Body of pancreas (tissue), 4 donors: Measurements from ENCODE around the gene FAM83E. TPM values are rescaled to one million over a fixed set of nuclear protein-coding genes. Genes with fewer than 3 reads are reported as not detected.

ENCODE experiments used
- ATAC-seq: fragments of 150-250 bp; one replicate; pipeline ENCODE4 v1.9.1; 2016
- DNase-seq, 4 donors: peaks; one replicate each; pipeline ENCODE4 v3.0.0-alpha.2; 2019
- H3K27ac ChIP-seq, 4 donors: fragments of 200-600 bp; sonication (generic); 1 replicate in 3 of 4; 2 replicates in 1 of 4; pipeline versions ENCODE4 v1.5.1 to v1.6.1; 2016 to 2019; ENCODE audit warnings: mild to moderate bottlenecking in 1 of 4, mixed read lengths in 1 of 4, moderate library complexity in 1 of 4
- H3K27me3 ChIP-seq, 2 donors: fragments of 200-600 bp; sonication (generic); one replicate each; pipeline ENCODE4 v1.6.0; 2016; ENCODE audit warnings: mild to moderate bottlenecking in 1 of 2
- H3K36me3 ChIP-seq, 2 donors: fragments of 200-600 bp; sonication (generic); replicated peaks in 1 of 2; 2 replicates each; pipeline ENCODE4 v1.5.1; 2016; ENCODE audit warnings: low read depth in 2 of 2; ENCODE audit not compliant: insufficient read depth in 1 of 2
- H3K4me1 ChIP-seq: fragments of 200-600 bp; sonication (generic); one replicate; pipeline ENCODE4 v1.6.0; 2016
- H3K4me3 ChIP-seq, 2 donors: fragments of 200-600 bp; sonication (generic); 1 replicate in 1 of 2; 2 replicates in 1 of 2; pipeline ENCODE4 v1.5.1; 2016 to 2019
- H3K9me3 ChIP-seq, 3 donors: fragments of 200-600 bp; sonication (generic); 1 replicate in 2 of 3; 2 replicates in 1 of 3; pipeline ENCODE4 v1.5.1; 2016
- POLR2A ChIP-seq, 3 donors: fragments of 450-650 bp; IDR thresholded peaks; one replicate each; pipeline ENCODE4 v1.6.1; 2016; ENCODE audit warnings: antibody characterized with exemption in 3 of 3, mild to moderate bottlenecking in 2 of 3
- WGBS, 2 donors: methylation state at CpG; one replicate each; pipeline ENCODE4 v1.1.5; 2017; 5-methylcytosine and 5-hydroxymethylcytosine counted together
- intact Hi-C: fragments of 100-400 bp; cut with DNase I; formaldehyde crosslinking; loops from one replicate; pipeline ENCODE4 v1.15.1; 2023
- total RNA-seq, 2 donors: library from RNA; depleted of rRNA; stranded (reverse); fragments of >200 nt; gene quantifications; one replicate each; pipeline ENCODE4 v1.1.0, GENCODE V29; 2016
- TF ChIP-seq, protein P1 (sequence below), 7 experiments: fragments of 450-650 bp in 4 of 7; fragments of 200-600 bp in 3 of 7; sonication (generic) in 3 of 7; IDR thresholded peaks; one replicate each; pipeline ENCODE4 v1.5.1; 2016 to 2019; ENCODE audit warnings: antibody characterized with exemption in 7 of 7

Gene FAM83E
- total RNA-seq, 2 donors from 2014 or later: 0.33 to 4.2 TPM

DNA sequence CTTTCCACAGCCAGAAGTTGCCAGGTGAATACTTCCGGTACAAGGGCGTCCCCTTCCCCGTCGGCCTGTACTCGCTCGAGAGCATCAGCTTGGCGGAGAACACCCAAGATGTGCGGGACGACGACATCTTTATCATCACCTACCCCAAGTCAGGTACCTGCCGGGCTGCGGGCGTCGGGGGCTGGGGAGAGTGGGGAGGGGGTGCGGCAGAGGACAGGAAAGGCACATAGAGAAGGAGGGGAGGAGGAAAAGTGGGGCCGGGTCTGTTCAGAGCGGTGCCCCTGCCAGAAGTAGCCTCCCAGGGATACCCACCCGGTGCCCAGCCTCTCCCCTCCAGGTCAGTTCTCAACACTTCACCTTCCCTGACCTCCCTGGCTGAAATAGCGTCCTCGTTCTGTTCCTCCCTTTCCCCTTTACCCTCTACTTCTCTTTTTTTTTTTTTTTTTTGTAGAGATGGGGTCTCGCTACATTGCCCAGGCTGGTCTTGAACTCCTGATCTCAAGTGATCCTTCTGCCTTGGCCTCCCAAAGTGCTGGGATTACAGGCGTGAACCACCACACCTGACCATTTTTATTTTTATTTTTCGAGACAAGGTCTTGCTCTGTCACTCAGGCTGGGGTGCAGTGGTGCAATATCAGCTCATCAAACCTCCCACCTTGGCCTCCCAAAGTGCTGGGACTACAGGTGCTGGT, 38.8 kb downstream of the FAM83E start:
- WGBS, 2 donors: 76 to 84% methylated on average over 16 to 23 of the region's 23 CpGs
- DNase-seq: no peak
- TF ChIP-seq, protein P1, sequence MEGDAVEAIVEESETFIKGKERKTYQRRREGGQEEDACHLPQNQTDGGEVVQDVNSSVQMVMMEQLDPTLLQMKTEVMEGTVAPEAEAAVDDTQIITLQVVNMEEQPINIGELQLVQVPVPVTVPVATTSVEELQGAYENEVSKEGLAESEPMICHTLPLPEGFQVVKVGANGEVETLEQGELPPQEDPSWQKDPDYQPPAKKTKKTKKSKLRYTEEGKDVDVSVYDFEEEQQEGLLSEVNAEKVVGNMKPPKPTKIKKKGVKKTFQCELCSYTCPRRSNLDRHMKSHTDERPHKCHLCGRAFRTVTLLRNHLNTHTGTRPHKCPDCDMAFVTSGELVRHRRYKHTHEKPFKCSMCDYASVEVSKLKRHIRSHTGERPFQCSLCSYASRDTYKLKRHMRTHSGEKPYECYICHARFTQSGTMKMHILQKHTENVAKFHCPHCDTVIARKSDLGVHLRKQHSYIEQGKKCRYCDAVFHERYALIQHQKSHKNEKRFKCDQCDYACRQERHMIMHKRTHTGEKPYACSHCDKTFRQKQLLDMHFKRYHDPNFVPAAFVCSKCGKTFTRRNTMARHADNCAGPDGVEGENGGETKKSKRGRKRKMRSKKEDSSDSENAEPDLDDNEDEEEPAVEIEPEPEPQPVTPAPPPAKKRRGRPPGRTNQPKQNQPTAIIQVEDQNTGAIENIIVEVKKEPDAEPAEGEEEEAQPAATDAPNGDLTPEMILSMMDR (IDR thresholded peaks at IDR 0.05): no peak
- TF ChIP-seq POLR2A (IDR thresholded peaks at IDR 0.05): no peak
- Histone ChIP-seq H3K9me3 (no peaks in the 10 kb centered on the region), H3K4me1 (no peaks in the 10 kb centered on the region), H3K27me3 (no peaks in the 10 kb centered on the region), H3K27ac (no peak overlapping the region), H3K36me3 (no peaks in the 10 kb centered on the region), H3K4me3 (no peak overlapping the region)
- ATAC-seq: no peak
- intact Hi-C loops: no loop called here

DNA sequence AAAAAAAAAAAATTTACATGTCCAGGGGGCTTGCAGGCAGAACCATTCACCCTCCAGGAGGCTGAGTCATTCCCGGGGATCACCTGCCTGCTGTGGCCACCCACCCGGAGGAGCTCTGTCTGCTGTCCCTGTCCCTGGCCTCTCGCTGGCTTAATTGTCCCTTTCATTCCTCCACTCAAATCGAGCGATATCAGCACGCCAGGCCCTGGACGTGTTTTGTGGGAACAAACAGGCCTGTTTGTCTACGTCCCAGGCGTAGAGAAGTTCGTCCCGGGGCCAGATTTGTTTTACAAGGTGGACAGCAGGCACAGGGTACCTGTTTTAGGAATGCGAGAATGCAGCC, 41.7 kb downstream of the FAM83E start:
- 69 to 70% methylated on average over 12 of the region's 12 CpGs for WGBS, 2 donors
- intact Hi-C loops: no loop called here
- TF ChIP-seq, protein P1 (IDR thresholded peaks at IDR 0.05): no peak
- no peak for TF ChIP-seq POLR2A (IDR thresholded peaks at IDR 0.05)
- H3K36me3 ChIP-seq: no peaks in the 10 kb centered on the region
- H3K4me3 ChIP-seq: no peak overlapping the region
- no peaks in the 10 kb centered on the region for H3K27me3 ChIP-seq
- H3K4me1 ChIP-seq: peaks cover 7% of the 10 kb centered on the region
- no peaks in the 10 kb centered on the region for H3K9me3 ChIP-seq
- H3K27ac ChIP-seq: no peak overlapping the region
- ATAC-seq: no peak
- no peak for DNase-seq

DNA sequence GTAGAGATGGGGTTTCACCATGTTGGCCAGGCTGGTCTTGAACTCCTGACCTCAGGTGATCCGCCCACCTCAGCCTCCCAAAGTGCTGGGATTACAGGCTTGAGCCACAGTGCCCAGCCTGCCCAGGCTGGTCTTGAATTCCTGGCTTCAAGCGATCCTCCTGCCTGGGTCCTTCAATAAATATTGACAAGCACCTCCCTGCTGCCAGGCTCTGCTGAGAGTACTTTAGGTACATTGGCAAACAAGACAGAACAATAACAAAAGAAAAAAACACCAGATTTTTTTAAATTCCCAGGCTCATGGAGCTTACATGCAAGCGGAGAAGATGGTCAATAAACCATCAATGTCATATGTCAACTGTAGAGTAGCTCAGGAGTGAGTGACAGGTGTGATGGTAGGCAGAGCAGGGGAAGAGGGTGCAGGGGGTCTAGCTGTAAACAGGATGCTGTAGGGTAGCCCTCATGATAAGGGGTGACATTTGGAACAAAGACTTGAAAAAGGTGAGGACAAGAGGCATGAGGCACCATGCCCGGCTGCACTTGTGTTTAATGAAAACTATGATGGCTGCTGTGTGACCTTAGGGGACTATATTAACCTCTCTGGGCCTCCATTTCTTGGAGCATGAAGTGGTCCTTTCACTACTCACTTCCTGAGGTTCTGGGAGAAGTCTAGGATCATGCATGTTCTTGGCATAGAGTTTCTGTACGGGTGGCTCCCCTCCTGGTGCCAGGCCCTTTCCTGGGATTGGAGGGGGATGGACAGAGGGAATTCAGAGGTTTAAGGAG, 43.3 kb downstream of the FAM83E start:
- H3K36me3 ChIP-seq: no peaks in the 10 kb centered on the region
- ATAC-seq (no peak), DNase-seq (peak in 1 of 4 donors; percentile 42)
- H3K27me3 ChIP-seq: no peaks in the 10 kb centered on the region
- TF ChIP-seq POLR2A (IDR thresholded peaks at IDR 0.05): no peak
- TF ChIP-seq, protein P1 (IDR thresholded peaks at IDR 0.05): no peak
- H3K27ac ChIP-seq: no peak overlapping the region
- 61 to 68% methylated on average over 4 to 5 of the region's 5 CpGs for WGBS, 2 donors
- no peaks in the 10 kb centered on the region for H3K9me3 ChIP-seq
- intact Hi-C loops: no loop called here
- no peak overlapping the region for H3K4me3 ChIP-seq
- peaks cover 8% of the 10 kb centered on the region for H3K4me1 ChIP-seq

DNA sequence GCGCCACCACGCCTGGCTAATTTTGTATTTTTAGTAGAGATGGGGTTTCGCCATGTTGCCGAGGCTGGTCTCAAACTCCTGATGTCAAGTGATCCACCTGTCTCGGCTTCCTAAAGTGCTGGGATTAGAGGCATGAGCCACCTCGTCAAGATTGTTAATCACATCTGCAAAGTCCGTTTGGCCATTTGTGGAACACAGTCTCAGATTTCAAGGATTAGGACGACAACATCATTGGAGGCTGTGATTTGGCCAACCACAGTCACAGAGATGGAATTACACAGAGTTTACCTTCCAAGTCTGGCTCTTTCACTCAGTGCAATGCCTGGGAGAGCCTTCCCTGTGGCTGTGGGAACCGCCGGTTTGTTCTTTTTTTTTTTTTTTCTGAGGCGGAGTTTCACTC, 45.1 kb downstream of the FAM83E start:
- Histone ChIP-seq H3K4me3 (no peak overlapping the region), H3K27me3 (no peaks in the 10 kb centered on the region), H3K4me1 (peaks cover 8% of the 10 kb centered on the region), H3K9me3 (no peaks in the 10 kb centered on the region), H3K36me3 (no peaks in the 10 kb centered on the region), H3K27ac (no peak overlapping the region)
- ATAC-seq (no peak), DNase-seq (no peak)
- TF ChIP-seq, protein P1 (IDR thresholded peaks at IDR 0.05): no peak
- no peak for TF ChIP-seq POLR2A (IDR thresholded peaks at IDR 0.05)
- WGBS, 2 donors: 55 to 81% methylated on average over 10 to 11 of the region's 11 CpGs
- intact Hi-C loops: no loop called here
